ENCODE data around the gene SDSL. TPM values are rescaled to one million over a fixed set of nuclear protein-coding genes. Genes with fewer than 3 reads are reported as not detected.

Gene SDSL
- total and polyA plus RNA-seq, 2 experiments from 2014 or later: not detected

DNA sequence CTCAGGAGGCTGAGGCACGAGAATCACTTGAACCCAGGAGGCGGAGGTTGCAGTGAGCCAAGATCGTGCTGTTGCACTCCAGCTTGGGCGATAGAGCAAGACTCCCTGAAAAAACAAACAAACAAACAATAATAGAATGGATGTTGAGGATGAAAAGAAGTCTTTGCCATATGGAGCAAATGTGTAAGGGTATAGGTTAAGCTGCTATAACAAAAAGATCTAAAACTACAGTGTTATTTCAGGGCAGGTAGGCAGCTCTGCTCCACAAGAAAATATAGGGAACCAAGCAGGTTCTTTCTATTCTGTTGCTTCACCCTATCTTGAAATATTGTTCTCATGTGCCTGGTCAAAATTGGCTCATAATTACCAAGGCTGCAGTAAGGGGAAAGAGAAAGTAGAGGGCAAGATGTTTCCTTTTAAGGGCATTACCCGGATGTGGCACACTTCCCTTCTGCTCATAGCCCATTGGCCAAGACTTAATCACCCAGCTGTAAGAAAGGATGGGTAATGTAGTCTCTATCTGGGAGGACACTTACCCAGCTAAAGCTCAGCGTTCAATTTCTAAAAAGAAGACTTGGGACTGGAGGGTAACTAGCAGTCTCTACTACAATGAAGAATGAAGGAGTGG, 23.5 kb downstream of the SDSL start:
- Histone ChIP-seq H3K27me3 (ENCODE audit: insufficient read depth) (no peaks in the 10 kb centered on the region), H3K27ac (ENCODE audit: low read depth) (no peak overlapping the region), H3F3A (replicated peaks; ENCODE audit: low read depth) (no peaks in the 10 kb centered on the region), H3K4me2 (no peak overlapping the region), H2AFZ (no peak overlapping the region; the same call in 1 of the 2 replicates), H3K4me1 (ENCODE audit: insufficient read depth) (no peaks in the 10 kb centered on the region), H3K9me2 (ENCODE audit: insufficient read depth) (no peaks in the 10 kb centered on the region), H3K79me2 (replicated peaks; ENCODE audit: insufficient read depth) (no peaks in the 10 kb centered on the region), H3K36me3 (ENCODE audit: insufficient read depth) (no peaks in the 10 kb centered on the region), H3K4me3 (no peak overlapping the region), H4K20me1 (replicated peaks; ENCODE audit: insufficient read depth) (0 out of 2 replicates have a peak, but pooled peaks cover 4% of the 10 kb centered on the region)
- no peak overlapping the region for H3K4me3 Mint-ChIP-seq
- TF ChIP-seq, protein P1, sequence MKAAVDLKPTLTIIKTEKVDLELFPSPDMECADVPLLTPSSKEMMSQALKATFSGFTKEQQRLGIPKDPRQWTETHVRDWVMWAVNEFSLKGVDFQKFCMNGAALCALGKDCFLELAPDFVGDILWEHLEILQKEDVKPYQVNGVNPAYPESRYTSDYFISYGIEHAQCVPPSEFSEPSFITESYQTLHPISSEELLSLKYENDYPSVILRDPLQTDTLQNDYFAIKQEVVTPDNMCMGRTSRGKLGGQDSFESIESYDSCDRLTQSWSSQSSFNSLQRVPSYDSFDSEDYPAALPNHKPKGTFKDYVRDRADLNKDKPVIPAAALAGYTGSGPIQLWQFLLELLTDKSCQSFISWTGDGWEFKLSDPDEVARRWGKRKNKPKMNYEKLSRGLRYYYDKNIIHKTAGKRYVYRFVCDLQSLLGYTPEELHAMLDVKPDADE (IDR thresholded peaks at IDR 0.05): no peak
- TF ChIP-seq EZH2 (IDR thresholded peaks at IDR 0.05; ENCODE audit: low read depth, unreplicated experiment) (no peak), CREB1 (CRISPR knock-in tag; IDR thresholded peaks at IDR 0.05; ENCODE audit: low read depth) (no peak), NANOG (IDR thresholded peaks at IDR 0.05; ENCODE audit: borderline replicate concordance) (no peak), STAT1 (IDR thresholded peaks at IDR 0.05; ENCODE audit: unreplicated experiment) (no peak), EZH2phosphoT487 (IDR thresholded peaks at IDR 0.05; ENCODE audit: unreplicated experiment) (no peak), ZNF331 (CRISPR knock-in tag; IDR thresholded peaks at IDR 0.05; ENCODE audit: low read depth) (no peak), POLR2AphosphoS5 (IDR thresholded peaks at IDR 0.05; ENCODE audit: low read depth) (no peak), JUNB (IDR thresholded peaks at IDR 0.05; ENCODE audit: unreplicated experiment) (no peak), ZNF114 (CRISPR knock-in tag; IDR thresholded peaks at IDR 0.05) (no peak)
- TF ChIP-seq, protein P2, sequence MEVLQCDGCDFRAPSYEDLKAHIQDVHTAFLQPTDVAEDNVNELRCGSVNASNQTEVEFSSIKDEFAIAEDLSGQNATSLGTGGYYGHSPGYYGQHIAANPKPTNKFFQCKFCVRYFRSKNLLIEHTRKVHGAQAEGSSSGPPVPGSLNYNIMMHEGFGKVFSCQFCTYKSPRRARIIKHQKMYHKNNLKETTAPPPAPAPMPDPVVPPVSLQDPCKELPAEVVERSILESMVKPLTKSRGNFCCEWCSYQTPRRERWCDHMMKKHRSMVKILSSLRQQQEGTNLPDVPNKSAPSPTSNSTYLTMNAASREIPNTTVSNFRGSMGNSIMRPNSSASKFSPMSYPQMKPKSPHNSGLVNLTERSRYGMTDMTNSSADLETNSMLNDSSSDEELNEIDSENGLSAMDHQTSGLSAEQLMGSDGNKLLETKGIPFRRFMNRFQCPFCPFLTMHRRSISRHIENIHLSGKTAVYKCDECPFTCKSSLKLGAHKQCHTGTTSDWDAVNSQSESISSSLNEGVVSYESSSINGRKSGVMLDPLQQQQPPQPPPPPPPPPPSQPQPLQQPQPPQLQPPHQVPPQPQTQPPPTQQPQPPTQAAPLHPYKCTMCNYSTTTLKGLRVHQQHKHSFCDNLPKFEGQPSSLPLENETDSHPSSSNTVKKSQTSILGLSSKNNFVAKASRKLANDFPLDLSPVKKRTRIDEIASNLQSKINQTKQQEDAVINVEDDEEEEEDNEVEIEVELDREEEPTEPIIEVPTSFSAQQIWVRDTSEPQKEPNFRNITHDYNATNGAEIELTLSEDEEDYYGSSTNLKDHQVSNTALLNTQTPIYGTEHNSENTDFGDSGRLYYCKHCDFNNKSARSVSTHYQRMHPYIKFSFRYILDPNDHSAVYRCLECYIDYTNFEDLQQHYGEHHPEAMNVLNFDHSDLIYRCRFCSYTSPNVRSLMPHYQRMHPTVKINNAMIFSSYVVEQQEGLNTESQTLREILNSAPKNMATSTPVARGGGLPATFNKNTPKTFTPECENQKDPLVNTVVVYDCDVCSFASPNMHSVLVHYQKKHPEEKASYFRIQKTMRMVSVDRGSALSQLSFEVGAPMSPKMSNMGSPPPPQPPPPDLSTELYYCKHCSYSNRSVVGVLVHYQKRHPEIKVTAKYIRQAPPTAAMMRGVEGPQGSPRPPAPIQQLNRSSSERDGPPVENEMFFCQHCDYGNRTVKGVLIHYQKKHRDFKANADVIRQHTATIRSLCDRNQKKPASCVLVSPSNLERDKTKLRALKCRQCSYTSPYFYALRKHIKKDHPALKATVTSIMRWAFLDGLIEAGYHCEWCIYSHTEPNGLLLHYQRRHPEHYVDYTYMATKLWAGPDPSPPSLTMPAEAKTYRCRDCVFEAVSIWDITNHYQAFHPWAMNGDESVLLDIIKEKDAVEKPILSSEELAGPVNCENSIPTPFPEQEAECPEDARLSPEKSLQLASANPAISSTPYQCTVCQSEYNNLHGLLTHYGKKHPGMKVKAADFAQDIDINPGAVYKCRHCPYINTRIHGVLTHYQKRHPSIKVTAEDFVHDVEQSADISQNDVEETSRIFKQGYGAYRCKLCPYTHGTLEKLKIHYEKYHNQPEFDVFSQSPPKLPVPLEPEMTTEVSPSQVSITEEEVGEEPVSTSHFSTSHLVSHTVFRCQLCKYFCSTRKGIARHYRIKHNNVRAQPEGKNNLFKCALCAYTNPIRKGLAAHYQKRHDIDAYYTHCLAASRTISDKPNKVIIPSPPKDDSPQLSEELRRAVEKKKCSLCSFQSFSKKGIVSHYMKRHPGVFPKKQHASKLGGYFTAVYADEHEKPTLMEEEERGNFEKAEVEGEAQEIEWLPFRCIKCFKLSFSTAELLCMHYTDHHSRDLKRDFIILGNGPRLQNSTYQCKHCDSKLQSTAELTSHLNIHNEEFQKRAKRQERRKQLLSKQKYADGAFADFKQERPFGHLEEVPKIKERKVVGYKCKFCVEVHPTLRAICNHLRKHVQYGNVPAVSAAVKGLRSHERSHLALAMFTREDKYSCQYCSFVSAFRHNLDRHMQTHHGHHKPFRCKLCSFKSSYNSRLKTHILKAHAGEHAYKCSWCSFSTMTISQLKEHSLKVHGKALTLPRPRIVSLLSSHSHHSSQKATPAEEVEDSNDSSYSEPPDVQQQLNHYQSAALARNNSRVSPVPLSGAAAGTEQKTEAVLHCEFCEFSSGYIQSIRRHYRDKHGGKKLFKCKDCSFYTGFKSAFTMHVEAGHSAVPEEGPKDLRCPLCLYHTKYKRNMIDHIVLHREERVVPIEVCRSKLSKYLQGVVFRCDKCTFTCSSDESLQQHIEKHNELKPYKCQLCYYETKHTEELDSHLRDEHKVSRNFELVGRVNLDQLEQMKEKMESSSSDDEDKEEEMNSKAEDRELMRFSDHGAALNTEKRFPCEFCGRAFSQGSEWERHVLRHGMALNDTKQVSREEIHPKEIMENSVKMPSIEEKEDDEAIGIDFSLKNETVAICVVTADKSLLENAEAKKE (CRISPR knock-in tag; IDR thresholded peaks at IDR 0.05): no peak
- TF ChIP-seq, protein P3, sequence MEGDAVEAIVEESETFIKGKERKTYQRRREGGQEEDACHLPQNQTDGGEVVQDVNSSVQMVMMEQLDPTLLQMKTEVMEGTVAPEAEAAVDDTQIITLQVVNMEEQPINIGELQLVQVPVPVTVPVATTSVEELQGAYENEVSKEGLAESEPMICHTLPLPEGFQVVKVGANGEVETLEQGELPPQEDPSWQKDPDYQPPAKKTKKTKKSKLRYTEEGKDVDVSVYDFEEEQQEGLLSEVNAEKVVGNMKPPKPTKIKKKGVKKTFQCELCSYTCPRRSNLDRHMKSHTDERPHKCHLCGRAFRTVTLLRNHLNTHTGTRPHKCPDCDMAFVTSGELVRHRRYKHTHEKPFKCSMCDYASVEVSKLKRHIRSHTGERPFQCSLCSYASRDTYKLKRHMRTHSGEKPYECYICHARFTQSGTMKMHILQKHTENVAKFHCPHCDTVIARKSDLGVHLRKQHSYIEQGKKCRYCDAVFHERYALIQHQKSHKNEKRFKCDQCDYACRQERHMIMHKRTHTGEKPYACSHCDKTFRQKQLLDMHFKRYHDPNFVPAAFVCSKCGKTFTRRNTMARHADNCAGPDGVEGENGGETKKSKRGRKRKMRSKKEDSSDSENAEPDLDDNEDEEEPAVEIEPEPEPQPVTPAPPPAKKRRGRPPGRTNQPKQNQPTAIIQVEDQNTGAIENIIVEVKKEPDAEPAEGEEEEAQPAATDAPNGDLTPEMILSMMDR (conservative IDR thresholded peaks at IDR 0.05; ENCODE audit: low read depth in 2 of 2): no peak
- TF ChIP-seq, protein P4, sequence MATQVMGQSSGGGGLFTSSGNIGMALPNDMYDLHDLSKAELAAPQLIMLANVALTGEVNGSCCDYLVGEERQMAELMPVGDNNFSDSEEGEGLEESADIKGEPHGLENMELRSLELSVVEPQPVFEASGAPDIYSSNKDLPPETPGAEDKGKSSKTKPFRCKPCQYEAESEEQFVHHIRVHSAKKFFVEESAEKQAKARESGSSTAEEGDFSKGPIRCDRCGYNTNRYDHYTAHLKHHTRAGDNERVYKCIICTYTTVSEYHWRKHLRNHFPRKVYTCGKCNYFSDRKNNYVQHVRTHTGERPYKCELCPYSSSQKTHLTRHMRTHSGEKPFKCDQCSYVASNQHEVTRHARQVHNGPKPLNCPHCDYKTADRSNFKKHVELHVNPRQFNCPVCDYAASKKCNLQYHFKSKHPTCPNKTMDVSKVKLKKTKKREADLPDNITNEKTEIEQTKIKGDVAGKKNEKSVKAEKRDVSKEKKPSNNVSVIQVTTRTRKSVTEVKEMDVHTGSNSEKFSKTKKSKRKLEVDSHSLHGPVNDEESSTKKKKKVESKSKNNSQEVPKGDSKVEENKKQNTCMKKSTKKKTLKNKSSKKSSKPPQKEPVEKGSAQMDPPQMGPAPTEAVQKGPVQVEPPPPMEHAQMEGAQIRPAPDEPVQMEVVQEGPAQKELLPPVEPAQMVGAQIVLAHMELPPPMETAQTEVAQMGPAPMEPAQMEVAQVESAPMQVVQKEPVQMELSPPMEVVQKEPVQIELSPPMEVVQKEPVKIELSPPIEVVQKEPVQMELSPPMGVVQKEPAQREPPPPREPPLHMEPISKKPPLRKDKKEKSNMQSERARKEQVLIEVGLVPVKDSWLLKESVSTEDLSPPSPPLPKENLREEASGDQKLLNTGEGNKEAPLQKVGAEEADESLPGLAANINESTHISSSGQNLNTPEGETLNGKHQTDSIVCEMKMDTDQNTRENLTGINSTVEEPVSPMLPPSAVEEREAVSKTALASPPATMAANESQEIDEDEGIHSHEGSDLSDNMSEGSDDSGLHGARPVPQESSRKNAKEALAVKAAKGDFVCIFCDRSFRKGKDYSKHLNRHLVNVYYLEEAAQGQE (IDR thresholded peaks at IDR 0.05; ENCODE audit: unreplicated experiment): no peak
- H3K27ac Mint-ChIP-seq: no peak overlapping the region
- H3K36me3 Mint-ChIP-seq (ENCODE audit: low read depth): no peaks in the 10 kb centered on the region
- H3K9me3 Mint-ChIP-seq: no peaks in the 10 kb centered on the region
- DNase-seq (ENCODE audit: low spot score): no peak
- H3K27me3 Mint-ChIP-seq (ENCODE audit: insufficient read depth, low read depth, poor library complexity): peaks cover 7% of the 10 kb centered on the region
- no peak for ATAC-seq
- H3K4me1 Mint-ChIP-seq: no peaks in the 10 kb centered on the region

All from GM23338 (cell line).